Raji (cell line): ENCODE measurements around the gene PTGFRN.

Experiments used
- POLR2A ChIP-seq: IDR thresholded peaks from 2 replicates; pipeline ENCODE4 v1.6.1; 2011; ENCODE audit warnings: low read depth, low read length, control low read depth; ENCODE audit not compliant: insufficient read depth

Gene PTGFRN

GRCh38 chr1:116988908-116989307 lies 79.2 kb downstream of the PTGFRN start:
- no peak for TF ChIP-seq POLR2A

GRCh38 chr1:116989835-116990234 lies 80.1 kb downstream of the PTGFRN start:
- no peak for TF ChIP-seq POLR2A

- TF ChIP-seq POLR2A, result no peak
Observed at GRCh38 chr1:116990612-116991151, 81.0 kb downstream of the PTGFRN start.

GRCh38 chr1:116991171-116991845 lies 81.6 kb downstream of the PTGFRN start:
- no peak for TF ChIP-seq POLR2A

- no peak for TF ChIP-seq POLR2A
Observed at GRCh38 chr1:116991918-116992317, 82.2 kb downstream of the PTGFRN start.

GRCh38 chr1:116993286-116993685 lies 83.6 kb downstream of the PTGFRN start:
- no peak for TF ChIP-seq POLR2A

- TF ChIP-seq POLR2A, result no peak
Observed at GRCh38 chr1:116994411-116994810, 84.7 kb downstream of the PTGFRN start.

GRCh38 chr1:116997066-116997465 lies 87.3 kb downstream of the PTGFRN start:
- TF ChIP-seq POLR2A, result no peak

GRCh38 chr1:116997636-116998035 lies 87.9 kb downstream of the PTGFRN start:
- TF ChIP-seq POLR2A, result no peak

GRCh38 chr1:116999596-116999995 lies 89.9 kb downstream of the PTGFRN start:
- TF ChIP-seq POLR2A, result no peak

GRCh38 chr1:117000142-117000541 lies 90.4 kb downstream of the PTGFRN start:
- TF ChIP-seq POLR2A, result no peak

- no peak for TF ChIP-seq POLR2A
Observed at GRCh38 chr1:117001254-117001927, 91.7 kb downstream of the PTGFRN start, which contains the start of gene CD101. Gene CD101 (plus strand): TSS chr1:117001760. CDS start chr1:117001818, 58 bp downstream.

- no peak for TF ChIP-seq POLR2A
Observed at GRCh38 chr1:117003223-117003875, 93.6 kb downstream of the PTGFRN start.

GRCh38 chr1:117007719-117008013 lies 98.0 kb downstream of the PTGFRN start:
- no peak for TF ChIP-seq POLR2A

- no peak for TF ChIP-seq POLR2A
Observed at GRCh38 chr1:117008656-117009055, 98.9 kb downstream of the PTGFRN start.

GRCh38 chr1:117009132-117009531 lies 99.4 kb downstream of the PTGFRN start:
- TF ChIP-seq POLR2A, result no peak
